HepG2 (cell line): ENCODE results near the gene ZFPM1. TPM values are rescaled to one million over a fixed set of nuclear protein-coding genes. Genes with fewer than 3 reads are reported as not detected.

Experiments
- CHD2 ChIP-seq: IDR thresholded peaks from 2 replicates; pipeline ENCODE4 v1.6.1; 2011; ENCODE audit warnings: low read depth, low read length, improper control_type of control experiment
- GTF2F1 ChIP-seq: fragments of 150-350 bp; IDR thresholded peaks from 2 replicates; pipeline ENCODE4 v1.6.1; 2014; ENCODE audit warnings: low read length
- HNF4G ChIP-seq, 2 experiments: sonication (generic) in 1 of 2; formaldehyde crosslinking in 1 of 2; IDR thresholded peaks; 2 replicates each; pipeline versions ENCODE4 v1.4.0 to v1.6.1; 2011 to 2020; ENCODE audit warnings: borderline replicate concordance in 2 of 2, low read depth in 2 of 2, mild to moderate bottlenecking in 2 of 2, low read length in 1 of 2, missing genetic modification reagents in 1 of 2, moderate library complexity in 1 of 2
- MEF2D ChIP-seq: sonication (generic); formaldehyde crosslinking; IDR thresholded peaks from 2 replicates; pipeline ENCODE4 v1.5.1; 2020; ENCODE audit warnings: mild to moderate bottlenecking, missing genetic modification reagents
- POLR2A ChIP-seq, 2 experiments: IDR thresholded peaks; 2 replicates each; pipeline ENCODE4 v1.6.1; 2011; ENCODE audit warnings: low read depth in 2 of 2, low read length in 2 of 2, mild to moderate bottlenecking in 1 of 2, moderate library complexity in 1 of 2; ENCODE audit not compliant: insufficient read depth in 1 of 2
- ZFP62 ChIP-seq: sonication (generic); formaldehyde crosslinking; IDR thresholded peaks from 2 replicates; pipeline ENCODE4 v1.4.0; 2020; ENCODE audit warnings: missing genetic modification reagents
- ZNF232 ChIP-seq: sonication (generic); formaldehyde crosslinking; IDR thresholded peaks from 2 replicates; pipeline ENCODE4 v1.4.0; 2020; ENCODE audit warnings: missing genetic modification reagents, borderline replicate concordance
- ZNF552 ChIP-seq: sonication (generic); formaldehyde crosslinking; IDR thresholded peaks from 2 replicates; pipeline ENCODE4 v1.9.0; 2022; ENCODE audit warnings: missing genetic modification reagents, mild to moderate bottlenecking, borderline replicate concordance
- ZNF605 ChIP-seq: sonication (generic); formaldehyde crosslinking; IDR thresholded peaks from 2 replicates; pipeline ENCODE4 v1.8.0; 2022; ENCODE audit warnings: mild to moderate bottlenecking, missing genetic modification reagents
- polyA plus RNA-seq, 8 experiments: library from polyadenylated mRNA; depleted of rRNA in 3 of 8; stranded (reverse) in 7 of 8; unstranded in 1 of 8; fragments of >200 nt; fragmentation: Illumina TruSeq in 4 of 8; extraction: Trizol in 4 of 8; gene quantifications; 2 replicates each; pipeline versions ENCODE4 v1.2.1 to v1.2.3, GENCODE V29; 2011 to 2016; ENCODE audit warnings: low read depth in 4 of 8, missing spikeins in 1 of 8, mixed read lengths in 1 of 8; ENCODE audit not compliant: insufficient read depth in 1 of 8
- total RNA-seq, 5 experiments: library from RNA; depleted of rRNA; stranded (reverse); fragments of >200 nt; fragmentation: Illumina TruSeq; extraction: Trizol; gene quantifications; 2 replicates each; pipeline ENCODE4 v1.2.3, GENCODE V29; 2016; ENCODE audit warnings: low read depth in 1 of 5
- TF ChIP-seq, protein P1 (sequence below): sonication (generic); formaldehyde crosslinking; IDR thresholded peaks from 2 replicates; pipeline ENCODE4 v1.5.0; 2020; ENCODE audit warnings: mild to moderate bottlenecking, missing genetic modification reagents, moderate library complexity
- TF ChIP-seq, protein P2 (sequence below), 2 experiments: fragments of 450-650 bp in 1 of 2; sonication (generic) in 1 of 2; formaldehyde crosslinking in 1 of 2; IDR thresholded peaks; 2 replicates each; pipeline versions ENCODE4 v1.6.1 to v1.8.0; 2016 to 2022; ENCODE audit warnings: antibody characterized with exemption in 1 of 2, mild to moderate bottlenecking in 1 of 2, missing genetic modification reagents in 1 of 2

The ZFPM1 gene
- total and polyA plus RNA-seq, 2 of the 13 experiments (the other 11 are each of a cell fraction or from before 2014, with no cell fraction given): 1.3 to 3.8 TPM

DNA sequence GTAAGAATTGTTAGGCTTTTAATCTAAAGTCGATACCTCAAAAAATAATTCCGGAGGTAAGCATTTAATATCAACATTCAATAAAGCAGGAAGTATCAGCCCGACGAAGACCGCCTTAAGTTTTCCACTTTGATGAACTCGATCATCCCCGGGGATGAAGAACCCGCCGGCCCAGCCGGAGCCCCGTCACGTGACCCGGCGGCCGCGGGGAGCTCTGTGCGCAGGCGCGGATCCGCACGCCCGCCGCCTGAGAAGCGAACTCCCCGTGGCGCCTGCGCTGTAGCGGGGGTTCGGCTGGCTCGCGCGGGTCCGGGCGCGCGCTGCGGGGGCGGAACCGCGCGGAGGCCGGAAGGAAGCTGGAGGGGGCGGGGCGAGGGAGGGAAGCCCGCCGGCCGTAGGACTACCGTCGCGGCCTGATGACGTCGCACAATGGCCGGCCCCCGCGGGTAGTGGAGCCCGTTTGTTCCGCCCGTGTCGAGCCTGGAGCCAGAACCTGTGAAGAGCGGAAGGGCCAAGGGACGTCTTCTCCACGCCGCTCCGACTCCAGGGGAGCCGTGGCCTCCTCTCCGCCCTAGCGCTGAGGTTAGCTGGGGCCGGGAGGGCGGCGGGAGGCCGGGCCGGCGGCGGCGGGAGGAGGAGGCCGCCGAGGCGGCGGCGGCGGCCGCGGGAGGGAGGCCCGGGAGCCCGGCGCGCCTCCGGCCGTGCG is 117.1 kb downstream of the ZFPM1 start, which contains the start of gene ZC3H18 (continued):
- TF ChIP-seq ZFP62 (CRISPR knock-in tag): no peak
- TF ChIP-seq HNF4G (IDR thresholded peaks at IDR 0.05; ENCODE audit: borderline replicate concordance, low read depth, low read length): no peak
- TF ChIP-seq HNF4G (CRISPR knock-in tag; IDR thresholded peaks at IDR 0.05; ENCODE audit: borderline replicate concordance, low read depth): no peak
- TF ChIP-seq GTF2F1: peak; percentile 87
- no peak for TF ChIP-seq ZNF232 (CRISPR knock-in tag)
- no peak for TF ChIP-seq ZNF605
- TF ChIP-seq, protein P1, sequence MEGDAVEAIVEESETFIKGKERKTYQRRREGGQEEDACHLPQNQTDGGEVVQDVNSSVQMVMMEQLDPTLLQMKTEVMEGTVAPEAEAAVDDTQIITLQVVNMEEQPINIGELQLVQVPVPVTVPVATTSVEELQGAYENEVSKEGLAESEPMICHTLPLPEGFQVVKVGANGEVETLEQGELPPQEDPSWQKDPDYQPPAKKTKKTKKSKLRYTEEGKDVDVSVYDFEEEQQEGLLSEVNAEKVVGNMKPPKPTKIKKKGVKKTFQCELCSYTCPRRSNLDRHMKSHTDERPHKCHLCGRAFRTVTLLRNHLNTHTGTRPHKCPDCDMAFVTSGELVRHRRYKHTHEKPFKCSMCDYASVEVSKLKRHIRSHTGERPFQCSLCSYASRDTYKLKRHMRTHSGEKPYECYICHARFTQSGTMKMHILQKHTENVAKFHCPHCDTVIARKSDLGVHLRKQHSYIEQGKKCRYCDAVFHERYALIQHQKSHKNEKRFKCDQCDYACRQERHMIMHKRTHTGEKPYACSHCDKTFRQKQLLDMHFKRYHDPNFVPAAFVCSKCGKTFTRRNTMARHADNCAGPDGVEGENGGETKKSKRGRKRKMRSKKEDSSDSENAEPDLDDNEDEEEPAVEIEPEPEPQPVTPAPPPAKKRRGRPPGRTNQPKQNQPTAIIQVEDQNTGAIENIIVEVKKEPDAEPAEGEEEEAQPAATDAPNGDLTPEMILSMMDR (CRISPR knock-in tag): no peak
- TF ChIP-seq, protein P2, sequence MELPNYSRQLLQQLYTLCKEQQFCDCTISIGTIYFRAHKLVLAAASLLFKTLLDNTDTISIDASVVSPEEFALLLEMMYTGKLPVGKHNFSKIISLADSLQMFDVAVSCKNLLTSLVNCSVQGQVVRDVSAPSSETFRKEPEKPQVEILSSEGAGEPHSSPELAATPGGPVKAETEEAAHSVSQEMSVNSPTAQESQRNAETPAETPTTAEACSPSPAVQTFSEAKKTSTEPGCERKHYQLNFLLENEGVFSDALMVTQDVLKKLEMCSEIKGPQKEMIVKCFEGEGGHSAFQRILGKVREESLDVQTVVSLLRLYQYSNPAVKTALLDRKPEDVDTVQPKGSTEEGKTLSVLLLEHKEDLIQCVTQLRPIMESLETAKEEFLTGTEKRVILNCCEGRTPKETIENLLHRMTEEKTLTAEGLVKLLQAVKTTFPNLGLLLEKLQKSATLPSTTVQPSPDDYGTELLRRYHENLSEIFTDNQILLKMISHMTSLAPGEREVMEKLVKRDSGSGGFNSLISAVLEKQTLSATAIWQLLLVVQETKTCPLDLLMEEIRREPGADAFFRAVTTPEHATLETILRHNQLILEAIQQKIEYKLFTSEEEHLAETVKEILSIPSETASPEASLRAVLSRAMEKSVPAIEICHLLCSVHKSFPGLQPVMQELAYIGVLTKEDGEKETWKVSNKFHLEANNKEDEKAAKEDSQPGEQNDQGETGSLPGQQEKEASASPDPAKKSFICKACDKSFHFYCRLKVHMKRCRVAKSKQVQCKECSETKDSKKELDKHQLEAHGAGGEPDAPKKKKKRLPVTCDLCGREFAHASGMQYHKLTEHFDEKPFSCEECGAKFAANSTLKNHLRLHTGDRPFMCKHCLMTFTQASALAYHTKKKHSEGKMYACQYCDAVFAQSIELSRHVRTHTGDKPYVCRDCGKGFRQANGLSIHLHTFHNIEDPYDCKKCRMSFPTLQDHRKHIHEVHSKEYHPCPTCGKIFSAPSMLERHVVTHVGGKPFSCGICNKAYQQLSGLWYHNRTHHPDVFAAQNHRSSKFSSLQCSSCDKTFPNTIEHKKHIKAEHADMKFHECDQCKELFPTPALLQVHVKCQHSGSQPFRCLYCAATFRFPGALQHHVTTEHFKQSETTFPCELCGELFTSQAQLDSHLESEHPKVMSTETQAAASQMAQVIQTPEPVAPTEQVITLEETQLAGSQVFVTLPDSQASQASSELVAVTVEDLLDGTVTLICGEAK (IDR thresholded peaks at IDR 0.05): no peak
- TF ChIP-seq, protein P2 (CRISPR knock-in tag; IDR thresholded peaks at IDR 0.05): no peak
- 0 out of 2 replicates have a peak, but pooled peaks have one; percentile 54 for TF ChIP-seq CHD2
- no peak for TF ChIP-seq MEF2D
- peak; percentile 80 to 89 for TF ChIP-seq POLR2A (IDR thresholded peaks at IDR 0.05; ENCODE audit: insufficient read depth in 1 of 2, low read depth in 2 of 2, low read length in 2 of 2)
- no peak for TF ChIP-seq ZNF552 (CRISPR knock-in tag)
